ENCODE measurements around the gene TAPBP.

The TAPBP gene

DNA sequence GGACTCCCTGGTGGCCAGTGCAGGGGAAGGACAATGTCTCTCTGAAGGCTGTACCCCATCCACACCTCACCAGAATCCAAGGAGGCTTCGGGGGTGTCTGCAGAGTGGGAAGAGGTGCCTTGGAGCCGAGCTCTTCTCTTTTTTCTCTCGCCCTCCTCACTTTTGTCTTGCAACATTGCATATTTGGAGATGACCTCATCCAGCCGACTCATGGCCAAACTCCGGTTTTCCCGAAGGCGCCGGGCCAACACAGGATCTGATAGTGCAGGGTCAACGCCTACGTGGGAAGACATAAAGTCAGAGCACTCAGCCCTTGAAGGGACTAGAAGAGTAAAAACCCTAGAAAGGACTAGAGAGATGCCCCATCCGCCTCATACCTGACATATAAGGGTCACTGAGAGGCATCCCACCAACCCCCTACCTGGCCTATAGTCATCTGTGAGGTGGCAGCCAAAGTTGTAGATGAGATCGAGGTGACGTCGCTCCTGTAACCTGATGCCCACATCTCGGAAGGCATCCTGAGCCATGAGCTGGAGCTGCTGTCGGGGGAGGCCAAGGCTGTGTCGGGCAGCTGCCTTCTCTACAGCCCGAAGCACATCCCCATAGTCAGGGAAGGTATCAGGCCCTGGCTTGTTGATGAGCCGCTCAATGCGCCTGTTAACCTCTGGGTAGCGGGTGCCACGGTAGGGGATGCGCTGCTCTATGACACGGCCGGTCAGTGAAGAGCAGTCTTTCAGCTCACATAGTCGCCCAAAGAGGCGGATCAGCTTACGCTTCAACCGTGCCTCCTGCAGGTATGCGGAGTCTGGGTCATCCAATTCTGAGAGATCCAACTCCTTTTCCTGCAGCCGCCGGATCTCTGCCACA lies 6.7 kb upstream of the TAPBP start:
- no peak for DNase-seq (ENCODE audit: low read depth in 1 of 2, low spot score in 1 of 2)

DNA sequence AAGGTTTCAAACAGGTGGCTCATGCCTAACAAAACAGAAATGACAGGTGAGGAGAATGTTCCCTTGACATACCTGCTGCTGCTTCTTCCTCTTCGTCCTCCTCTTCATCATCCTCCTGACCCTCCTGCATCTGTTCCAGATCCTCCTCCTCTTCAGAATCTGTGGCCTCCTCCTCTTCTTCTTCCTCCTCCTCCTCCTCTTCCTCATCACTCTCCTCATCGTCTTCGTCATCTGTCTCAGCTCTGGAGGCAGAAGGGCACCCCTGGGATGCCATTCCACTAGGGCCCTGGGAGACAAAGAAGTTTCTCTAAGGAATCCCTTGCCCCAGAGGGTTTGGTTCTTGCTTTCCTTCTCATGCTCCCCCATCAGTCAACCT lies 6.0 kb upstream of the TAPBP start:
- DNase-seq (ENCODE audit: low read depth in 1 of 2, low spot score in 1 of 2) = no peak

DNA sequence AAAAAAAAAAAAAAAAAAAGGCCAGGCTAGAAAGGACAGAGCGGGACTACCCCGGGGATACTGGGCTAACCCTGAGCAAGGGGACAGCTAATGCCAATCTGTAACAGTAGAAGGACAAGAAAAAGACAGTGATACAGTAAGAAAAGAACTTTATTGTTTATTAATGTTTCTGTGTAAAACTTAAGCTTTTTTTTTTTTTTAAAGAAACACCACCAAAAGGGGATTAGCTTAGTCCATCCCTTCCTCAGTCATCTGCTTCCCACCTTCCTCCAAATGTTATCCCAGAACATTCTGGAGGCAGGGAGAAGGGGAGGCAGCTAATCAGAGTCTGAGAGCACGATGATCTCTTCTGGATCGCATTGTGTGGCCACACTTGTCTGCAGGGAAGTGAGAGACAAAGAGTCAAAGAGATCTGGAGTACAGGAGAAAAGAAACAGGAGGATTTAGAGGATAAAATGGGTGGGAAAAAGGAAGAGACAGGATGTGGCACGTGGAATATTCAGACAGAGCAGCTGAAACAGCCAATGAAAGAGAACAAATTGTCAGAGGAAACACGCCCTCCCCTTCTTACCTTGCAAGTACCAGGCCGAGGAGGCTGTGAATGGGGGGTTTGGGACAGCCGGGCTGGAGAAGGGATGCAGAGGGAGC lies 4.7 kb upstream of the TAPBP start:
- DNase-seq (ENCODE audit: low read depth in 1 of 2, low spot score in 1 of 2) = no peak

DNA sequence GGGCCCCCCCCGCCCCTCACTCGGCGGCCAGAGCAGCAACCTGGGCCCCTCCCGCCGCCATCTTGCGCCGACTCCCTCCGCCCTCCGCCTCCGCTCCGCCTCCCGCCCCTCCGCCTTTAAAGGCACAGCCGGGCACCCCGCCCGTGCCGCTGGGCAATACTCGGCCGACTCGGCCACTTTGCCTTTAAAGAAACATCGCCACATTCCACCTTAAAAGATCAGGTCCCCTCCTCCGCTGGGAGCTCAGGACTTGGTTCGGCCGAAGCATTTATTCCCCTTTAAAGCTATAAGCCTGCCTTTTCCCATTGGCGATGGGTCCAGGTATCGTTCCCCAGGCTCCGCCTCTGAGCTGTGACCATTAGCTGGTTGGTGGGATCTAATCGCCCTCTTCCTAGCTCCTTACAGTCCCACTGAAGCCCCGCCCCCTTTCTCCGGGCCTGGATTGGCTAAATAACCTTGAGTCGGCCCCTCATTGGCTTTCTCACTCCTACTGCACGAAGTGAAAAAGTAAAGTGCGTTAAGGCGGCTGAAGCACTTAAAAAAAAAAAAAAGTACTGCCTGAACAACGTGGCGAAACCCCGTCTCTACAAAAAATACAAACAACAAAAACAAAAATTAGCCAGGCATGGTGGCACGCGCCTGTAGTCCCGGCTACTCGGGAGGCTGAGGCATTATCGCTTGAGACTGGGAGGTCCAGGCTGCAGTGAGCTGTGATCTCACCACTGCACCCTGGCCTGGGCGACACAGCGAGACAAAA lies 4.0 kb upstream of the TAPBP start, which contains the start of gene ZBTB22:
ZBTB22 (minus strand) TSS at position 76 of the 757 bp plus-strand sequence. CDS start 828 bp downstream, outside the sequence.
- DNase-seq (ENCODE audit: low read depth in 1 of 2, low spot score in 1 of 2) = peak; percentile 91 to 95

DNA sequence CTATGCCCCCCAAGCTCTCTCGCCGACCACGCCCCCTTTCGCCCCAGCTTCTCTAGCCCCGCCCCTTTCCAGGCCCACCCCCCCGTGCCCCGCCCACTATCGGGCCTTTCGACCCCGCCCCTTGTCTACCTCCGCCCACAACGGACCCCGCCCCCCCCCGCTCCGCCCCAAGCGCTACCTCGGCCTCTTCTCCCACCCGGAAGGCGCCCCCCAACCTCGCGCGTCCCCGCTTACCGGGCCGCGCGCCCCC lies 3.5 kb upstream of the TAPBP start:
- no peak for DNase-seq (ENCODE audit: low read depth in 1 of 2, low spot score in 1 of 2)

DNA sequence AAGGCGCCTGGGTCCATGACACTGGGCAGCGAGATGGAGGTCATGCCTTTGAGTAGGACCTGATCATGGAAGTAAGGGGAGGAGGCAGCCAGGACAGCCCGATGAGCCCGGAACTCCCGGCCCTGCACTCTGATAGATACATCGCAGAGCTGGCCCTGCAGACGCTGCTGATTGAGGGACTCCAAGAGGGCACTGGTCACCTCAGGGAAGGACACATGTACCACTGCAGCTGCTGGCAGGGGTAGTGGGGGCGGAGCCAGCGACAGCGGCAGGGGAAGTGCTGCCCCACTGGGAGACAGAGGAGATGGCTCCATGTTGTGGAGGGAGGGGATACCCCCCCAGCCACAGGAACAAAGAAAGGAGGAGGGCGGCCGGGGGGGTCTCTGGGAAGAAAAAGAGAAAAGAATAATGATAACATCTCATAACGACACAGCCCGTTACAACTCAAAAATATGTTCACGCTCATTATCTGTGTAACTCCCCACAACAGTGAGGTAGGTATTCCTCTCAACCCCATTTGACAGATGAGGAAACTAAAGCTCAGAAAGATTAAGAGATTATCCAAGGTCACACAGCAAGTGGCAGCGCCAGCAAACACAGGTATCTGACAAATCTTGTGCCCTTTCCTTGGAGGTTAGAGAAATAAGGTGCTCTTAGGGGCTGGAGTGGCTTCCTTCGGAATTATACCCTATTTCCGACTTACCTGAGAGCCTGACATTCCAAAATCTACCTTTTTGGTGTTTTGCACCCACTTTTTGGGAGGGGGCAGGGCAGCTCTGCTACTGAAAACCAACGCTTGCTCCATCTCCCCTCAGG lies 2.9 kb upstream of the TAPBP start:
- DNase-seq (ENCODE audit: low read depth in 1 of 2, low spot score in 1 of 2) = no peak

DNA sequence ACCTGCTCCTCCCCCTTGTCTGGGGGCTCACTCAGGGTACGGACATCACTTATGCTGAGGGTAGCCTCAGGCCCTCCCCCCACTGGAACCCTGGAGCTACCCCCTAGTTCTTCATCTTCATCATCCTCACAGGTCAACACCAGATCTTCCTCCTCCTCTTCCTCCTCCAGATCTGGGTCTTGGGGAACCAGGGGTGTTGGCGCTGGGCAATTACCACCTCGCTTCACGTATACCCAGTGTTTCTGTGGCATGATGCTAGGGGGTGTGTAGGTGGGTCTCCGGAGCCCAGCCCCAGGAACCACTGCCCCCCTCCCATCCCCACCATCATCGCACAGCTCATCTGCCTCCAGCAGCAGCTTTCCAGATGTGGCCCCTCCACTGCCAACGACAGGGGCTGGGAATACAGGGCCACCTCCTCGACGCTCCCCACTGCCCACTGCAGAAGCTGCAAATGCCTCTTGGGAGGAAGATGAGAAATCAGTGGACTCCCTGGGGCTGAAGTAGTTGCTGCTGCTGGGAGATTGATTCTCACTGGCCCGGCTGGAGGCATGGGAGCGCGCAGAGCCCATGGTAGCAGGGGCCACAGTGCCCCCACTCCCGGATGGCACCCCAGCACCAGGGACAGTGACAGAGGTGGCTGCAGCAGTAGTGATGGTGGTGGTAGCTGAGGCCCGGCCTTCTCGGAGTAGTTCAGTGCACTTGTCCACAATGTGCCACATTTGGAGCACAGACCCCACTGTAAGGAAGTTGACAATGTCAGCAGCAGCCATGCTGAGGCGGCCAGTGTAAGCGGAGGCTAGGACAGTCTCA lies 2.1 kb upstream of the TAPBP start:
- DNase-seq (ENCODE audit: low read depth in 1 of 2, low spot score in 1 of 2) = no peak

DNA sequence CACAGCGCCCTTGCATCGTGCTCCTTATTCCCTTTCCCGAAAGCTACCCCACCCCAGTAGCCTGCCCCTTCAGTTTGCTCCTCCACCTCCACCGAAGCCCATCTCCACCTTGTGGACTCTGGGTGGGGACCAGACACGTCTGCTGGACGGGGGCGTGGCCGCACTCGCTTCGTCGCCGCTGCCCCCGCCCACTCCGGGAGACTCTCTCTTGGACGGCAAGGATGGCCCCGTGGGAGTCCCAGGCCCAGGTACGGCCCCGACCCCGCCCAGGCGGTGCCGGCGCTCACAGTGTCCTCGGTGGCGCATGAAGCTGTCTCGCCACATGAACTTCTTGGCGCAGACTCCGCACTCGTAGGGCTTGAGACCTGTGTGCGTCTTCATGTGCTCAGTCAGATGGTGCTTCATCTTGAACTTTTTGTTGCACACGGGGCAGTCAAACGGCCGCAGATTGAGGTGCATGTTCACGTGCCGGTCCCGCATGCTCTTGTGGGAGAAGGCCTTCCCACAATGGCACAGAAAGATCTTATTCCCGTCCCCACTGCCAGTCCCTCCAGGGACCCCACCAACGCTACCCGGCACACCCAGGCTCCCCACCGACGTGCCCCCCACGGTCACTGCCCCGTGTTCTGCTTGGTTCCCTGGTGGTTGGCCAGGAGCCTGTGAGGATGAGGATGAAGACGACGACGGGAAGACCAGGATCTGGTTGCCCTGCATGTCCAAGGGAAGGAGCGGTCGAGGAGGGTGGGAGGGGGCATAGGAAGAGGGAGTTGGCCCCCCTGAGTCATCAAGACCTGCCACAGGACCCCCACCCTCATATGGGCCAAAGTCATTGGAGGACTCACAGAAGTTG lies 1.3 kb upstream of the TAPBP start:
- no peak for DNase-seq (ENCODE audit: low read depth in 1 of 2, low spot score in 1 of 2)

DNA sequence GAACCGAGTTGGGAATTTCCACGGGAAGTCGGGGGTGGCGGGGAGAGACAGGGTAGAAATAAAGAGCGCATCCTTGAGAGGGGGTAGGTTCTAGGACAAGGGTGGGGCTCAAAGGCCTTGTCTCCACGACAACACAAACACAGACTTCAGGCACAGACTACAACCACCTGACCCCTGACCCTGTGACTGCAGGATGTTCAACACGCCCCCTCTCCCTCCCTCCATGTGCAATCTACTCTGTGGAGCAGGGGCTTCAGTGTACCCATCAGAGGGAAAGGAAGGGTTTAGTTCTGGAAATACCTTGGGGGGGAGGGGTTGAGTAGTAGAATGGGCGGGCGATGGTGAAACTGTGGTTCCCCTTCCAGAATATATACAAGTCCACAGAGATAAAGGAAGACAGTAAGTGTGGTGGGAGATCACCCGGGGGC lies 651 bp upstream of the TAPBP start:
- DNase-seq (ENCODE audit: low read depth in 1 of 2, low spot score in 1 of 2) = peak in 1 of 2 donors; percentile 38

DNA sequence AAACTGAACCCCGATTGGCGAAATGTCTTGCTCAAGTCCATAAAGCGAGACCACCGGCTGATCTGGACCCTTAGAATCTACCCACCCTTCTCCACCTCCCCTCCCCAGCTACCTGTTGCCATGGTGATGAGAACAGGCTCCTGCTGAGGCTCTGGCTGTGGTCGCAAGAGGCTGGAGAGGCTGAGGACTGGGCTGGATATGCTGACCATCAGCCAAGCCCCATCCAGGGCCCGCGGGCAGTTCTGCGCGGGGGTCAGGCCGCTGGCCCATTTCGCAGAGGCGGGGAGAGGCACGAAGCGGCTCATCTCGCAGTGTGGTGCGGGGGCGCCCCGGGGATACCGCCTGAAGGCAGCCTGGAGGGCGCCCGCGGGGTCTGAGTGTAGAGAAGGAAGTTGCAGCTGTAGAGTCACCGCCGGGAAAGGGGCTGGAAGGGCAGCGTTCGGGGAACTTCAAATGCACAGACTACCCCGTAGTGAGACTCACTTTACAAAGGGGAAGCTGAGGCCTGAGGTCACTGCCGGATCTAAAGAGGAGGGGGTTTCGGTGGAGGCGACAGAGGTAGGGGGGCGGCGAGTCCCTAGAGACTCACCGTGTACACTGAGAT lies 671 bp downstream of the TAPBP start:
- peak in 1 of 2 donors; percentile 32 for DNase-seq (ENCODE audit: low read depth in 1 of 2, low spot score in 1 of 2)

DNA sequence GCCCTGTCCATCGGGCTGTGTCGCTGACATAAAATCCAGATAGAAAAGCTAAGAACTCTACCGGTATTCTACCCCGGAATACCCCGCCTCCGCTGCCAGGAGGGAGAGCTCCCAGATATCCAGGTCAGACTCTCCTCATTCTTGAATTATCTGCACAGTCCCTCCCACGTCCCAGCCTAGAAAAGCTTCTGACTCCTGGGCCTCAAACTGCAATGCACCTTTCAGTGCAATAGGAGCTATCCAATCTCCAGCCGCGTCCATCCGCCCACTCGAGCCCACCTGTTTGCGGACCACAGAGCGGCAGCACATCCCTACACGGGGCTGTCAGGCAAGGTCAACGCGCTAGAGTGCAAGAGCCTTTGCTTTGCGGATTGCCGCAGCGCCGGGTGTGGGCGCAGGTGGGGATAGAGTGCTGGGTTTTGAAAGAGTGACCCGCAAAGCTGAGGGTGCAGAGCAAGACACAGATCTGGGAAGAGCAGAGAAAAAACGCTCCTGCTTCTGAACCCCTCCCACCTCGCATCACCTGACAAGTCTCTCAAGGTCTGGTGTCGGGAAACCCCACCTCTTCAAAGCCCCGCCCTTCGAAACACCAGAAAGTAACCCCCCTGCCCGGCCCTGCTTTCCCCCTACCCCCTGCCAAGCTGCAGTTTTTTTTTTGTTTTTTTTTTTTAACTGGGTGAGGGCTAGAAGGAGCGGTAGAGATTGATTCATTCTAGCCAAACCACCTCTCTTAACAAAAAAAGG lies 1.3 kb downstream of the TAPBP start:
- DNase-seq (ENCODE audit: low read depth in 1 of 2, low spot score in 1 of 2) = peak; percentile 46 to 76

DNA sequence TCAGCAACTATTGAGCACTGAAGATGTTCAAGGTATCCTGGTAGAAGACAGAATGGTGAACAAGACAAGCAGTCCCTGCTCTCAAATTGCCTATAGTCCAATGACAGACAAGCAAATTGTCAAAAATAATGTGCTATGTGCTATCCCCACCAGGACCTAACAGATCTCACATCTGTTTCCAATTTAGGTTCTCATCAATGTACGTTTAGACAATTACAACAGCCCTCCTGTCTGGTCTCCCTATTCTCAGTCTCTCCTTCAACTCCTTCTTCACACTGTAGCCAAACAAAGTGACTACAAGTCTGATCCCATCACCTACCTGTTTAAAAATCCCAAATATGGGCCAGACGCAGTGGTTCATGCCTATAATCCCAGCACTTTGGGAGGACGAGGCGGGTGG lies 7.5 kb downstream of the TAPBP start:
- DNase-seq (ENCODE audit: low read depth in 1 of 2, low spot score in 1 of 2) = no peak

DNA sequence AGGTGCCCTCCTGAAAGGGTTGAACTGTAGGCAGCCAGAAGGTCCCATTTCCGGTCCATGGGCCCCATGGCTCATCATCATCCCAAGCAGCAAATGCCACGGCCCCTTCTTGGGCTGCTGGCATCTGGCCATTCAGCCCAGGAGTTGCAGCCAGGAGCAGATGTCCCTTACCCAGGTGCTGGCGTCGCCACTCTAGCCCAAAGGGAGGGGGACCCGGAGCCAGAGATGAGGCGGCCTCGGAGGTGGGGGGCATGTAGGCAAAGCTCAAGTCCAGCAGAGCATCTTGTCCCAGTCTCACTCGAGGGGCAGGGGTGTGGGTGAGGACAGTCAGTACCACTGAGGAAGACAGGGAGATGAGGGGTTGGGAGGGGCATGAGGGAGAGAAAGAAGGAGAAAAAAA lies 8.8 kb downstream of the TAPBP start:
- DNase-seq (ENCODE audit: low read depth in 1 of 2, low spot score in 1 of 2) = no peak

DNA sequence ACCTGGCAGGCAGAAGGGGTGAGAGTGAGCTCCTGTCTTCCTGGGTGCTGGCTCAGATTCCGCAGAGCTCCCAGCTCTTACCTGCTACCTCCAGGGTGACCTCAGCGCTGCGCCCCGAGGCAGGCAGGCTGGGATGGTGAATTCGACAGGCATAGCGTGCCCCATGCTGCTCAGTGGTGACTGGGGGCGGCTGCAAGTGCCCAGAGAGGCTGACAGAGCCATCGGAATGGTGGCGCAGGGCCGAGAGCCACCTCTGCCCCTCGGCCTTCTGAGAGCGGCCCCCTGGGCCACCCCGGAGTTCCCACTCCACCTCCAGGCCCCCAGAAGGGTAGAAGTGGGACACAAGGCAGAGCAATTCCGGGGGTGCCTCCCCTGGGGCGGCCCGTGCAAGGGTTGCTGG lies 9.7 kb downstream of the TAPBP start:
- no peak for DNase-seq (ENCODE audit: low read depth in 1 of 2, low spot score in 1 of 2)

DNA sequence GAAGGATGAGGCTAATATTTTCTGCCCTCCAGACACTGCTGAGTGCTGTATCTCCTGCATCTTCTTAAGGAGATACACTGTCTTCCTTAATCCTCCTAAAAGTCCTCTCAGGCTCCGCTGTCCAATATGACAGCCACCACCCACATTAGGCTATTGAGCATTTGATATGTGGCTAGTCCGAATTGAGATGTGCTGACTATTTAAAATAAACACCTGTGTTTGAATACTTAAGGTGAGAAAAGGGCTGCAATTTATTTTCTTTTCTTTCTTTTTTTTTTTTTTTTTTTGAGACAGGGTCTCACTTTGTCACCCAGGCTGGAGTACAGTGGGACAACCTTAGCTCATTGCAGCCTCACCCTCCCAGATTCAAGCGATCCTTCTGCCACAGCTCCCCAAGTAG lies 12.0 kb downstream of the TAPBP start:
- no peak for DNase-seq (ENCODE audit: low read depth in 1 of 2, low spot score in 1 of 2)

DNA sequence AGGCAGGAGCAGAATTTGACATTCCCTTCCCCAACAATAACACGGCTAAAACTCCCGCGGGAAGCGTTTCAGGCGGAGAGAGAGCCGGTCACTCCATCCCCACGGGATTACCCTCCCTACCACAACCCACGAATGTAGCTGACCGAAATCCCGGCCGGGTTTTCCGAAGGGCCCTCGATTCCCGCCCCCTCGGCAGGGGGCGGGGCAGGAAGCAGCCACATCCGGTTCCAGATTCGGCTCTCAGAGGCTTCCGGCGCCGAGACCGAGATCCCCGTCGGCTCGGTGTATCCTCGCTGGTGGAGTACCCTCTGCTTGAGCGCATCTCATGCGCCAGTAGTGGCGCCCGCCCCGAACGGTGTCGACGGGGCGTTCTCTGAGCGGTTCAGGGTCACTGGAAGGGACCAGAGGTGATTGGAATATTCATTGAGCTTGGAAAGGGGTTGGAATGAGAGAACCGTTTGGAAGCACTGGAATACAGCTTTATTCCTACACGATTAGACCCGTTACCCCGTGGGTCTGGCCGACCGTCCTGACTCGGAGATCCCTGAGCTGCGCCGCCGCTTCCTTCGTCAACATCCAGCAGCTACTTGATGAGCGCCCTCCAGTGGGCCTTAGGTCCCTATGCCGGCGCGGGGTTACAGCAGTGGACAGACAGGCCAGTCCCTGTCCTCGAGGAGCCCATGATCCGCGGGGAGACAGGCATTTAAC lies 14.5 kb downstream of the TAPBP start:
- DNase-seq (ENCODE audit: low read depth in 1 of 2, low spot score in 1 of 2) = peak; percentile 87 to 91

DNA sequence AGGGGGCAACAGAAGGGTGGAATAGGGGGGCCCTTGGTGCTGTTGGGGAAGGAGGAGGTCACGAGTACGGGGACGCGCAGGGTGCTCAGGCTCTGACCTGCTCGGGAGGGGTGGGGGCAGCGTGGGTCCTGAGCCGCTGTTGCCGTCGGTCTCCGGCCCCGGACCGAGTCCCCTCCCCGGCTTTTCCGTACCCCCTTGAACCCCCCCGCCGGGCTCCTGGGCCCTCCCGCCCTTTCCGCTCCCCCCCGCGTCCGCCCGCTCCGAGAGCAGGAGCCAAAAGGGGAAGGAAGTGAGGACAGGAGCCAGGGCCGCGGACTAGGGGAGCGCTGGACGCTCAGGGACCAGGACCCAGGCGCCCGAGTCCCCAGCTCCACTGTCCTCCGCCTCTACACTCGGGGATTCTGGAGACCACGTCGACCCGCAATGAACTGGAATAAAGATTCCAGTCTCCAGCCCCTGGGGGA lies 15.1 kb downstream of the TAPBP start, which contains the start of gene RGL2:
RGL2 (minus strand) TSS at position 170 of the 464 bp plus-strand sequence. CDS start 332 bp downstream, outside the sequence.
- no peak for DNase-seq (ENCODE audit: low read depth in 1 of 2, low spot score in 1 of 2)
